ENCODE results near the gene UVSSA.

Gene UVSSA, protein sequence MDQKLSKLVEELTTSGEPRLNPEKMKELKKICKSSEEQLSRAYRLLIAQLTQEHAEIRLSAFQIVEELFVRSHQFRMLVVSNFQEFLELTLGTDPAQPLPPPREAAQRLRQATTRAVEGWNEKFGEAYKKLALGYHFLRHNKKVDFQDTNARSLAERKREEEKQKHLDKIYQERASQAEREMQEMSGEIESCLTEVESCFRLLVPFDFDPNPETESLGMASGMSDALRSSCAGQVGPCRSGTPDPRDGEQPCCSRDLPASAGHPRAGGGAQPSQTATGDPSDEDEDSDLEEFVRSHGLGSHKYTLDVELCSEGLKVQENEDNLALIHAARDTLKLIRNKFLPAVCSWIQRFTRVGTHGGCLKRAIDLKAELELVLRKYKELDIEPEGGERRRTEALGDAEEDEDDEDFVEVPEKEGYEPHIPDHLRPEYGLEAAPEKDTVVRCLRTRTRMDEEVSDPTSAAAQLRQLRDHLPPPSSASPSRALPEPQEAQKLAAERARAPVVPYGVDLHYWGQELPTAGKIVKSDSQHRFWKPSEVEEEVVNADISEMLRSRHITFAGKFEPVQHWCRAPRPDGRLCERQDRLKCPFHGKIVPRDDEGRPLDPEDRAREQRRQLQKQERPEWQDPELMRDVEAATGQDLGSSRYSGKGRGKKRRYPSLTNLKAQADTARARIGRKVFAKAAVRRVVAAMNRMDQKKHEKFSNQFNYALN

GRCh38 chr4:1346781-1347409 is at the start of gene UVSSA:
Gene UVSSA, plus strand, starts transcription at chr4:1347208. Its CDS starts 884 bp downstream, at chr4:1348092.
- peak; percentile 99 for DNase-seq

DNA sequence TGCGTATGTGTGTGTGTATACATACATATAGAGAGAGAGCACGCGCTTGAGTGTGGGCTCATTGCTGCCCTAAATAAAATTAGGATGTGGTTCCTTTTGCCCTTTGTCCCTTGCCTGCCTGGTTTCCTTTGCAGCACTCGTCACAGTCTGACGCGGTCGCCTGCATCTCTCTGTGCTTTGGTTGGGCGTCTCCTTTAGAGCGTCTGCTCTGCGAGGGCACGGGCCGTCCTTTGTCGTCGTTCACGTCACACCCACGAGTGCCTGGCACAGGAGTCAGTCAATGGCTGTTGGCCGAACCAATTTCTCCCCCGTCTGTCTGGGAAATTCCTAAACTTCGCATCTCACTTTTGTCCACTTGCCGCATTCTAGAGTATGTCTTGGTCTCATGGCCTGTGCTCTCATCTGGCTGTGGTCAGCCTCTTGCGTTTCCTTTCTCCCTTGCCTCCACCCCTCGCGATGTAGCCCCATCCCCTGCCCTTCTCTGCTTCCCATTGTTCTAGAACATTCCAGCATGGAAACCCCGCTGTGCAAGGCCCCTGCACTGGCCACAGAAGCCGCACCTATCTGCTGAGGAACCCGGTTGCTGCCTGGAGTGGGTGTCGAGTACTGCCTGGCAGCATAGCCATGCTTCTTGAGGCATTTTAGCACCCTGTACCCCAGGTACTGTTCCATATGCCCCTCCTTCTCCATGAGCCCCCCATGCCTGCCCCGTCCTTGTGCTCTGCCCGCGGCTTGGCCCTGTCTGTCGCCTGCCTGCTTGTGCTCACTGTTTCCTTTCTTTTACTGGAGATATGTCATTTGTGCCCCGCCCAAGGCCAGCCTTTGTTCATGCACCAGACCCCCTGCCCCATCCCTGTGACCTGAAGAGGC is 49.3 kb upstream of the UVSSA start:
- DNase-seq, result no peak

- no peak for DNase-seq
These were observed 48.5 kb upstream of the UVSSA start for GRCh38 chr4:1298461-1298860.

DNA sequence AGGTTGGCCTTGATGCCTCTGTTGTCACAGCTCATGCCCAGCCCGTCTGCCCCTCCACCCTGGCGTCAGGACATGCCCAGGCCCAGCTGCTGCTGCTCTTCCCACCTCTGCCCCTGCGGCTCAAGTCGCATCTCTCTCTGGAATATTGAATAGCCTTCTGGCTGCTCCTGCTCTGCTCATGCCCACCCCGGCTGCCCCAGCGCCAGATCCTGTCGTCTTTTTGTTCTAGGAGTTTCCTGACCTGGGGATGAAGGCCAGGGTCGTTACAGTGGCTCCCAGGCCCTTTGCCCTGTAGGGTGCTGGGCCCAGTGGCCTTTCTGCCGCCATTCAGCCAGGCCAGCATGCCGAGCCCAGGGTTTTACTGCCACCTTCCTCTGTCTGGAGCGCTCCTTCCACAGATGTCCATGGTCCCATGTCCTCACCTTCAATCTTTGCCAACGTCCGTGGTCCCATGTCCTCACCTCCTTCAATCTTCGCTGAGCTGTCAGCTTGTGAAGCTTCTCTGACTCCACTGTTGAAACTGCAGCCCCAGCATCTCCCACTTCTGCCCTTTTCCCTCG is 47.6 kb upstream of the UVSSA start:
- no peak for DNase-seq

- no peak for DNase-seq
These were observed 46.2 kb upstream of the UVSSA start for GRCh38 chr4:1300466-1301455.

DNA sequence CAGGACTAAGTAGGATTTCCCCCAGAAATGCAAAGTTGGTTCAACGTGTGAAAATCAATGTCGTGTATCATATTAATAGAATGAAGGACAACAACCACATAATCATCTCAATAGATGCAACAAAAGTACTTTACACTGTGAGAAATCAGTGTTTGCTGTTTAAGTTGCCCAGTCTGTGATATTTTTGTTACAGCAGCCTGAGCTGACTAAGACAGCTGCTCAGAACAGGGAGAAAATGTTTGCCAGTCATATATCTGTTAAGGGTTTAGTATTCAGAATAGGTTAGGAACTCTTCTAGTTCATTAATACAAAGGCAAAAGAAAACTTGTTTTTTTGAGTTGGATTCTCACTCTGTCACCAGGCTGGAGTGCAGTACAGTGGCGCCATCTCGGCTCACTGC is 44.8 kb upstream of the UVSSA start:
- DNase-seq, result no peak

DNA sequence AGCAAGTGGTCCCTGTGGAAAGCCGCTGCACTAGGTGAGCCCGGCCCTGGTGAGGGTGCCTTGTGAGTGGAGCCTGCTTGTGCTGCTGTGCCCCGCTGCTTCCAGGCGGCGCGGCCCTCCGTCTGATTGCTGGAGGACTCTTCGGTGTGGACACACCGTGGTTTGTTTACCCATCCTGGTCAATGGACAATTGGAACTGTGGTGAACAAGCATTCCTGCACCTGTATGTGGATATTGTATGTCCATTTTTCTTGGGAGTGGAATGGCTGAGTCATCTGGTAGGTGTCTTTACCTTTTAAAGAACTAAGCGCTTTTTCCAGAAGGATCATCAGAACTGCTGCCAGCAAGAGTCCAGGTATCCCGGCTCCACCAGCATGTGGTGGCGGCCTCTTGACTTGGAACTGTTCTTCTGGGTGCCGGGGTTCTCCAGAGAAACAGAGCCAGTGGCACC is 41.7 kb upstream of the UVSSA start:
- DNase-seq, result no peak

DNA sequence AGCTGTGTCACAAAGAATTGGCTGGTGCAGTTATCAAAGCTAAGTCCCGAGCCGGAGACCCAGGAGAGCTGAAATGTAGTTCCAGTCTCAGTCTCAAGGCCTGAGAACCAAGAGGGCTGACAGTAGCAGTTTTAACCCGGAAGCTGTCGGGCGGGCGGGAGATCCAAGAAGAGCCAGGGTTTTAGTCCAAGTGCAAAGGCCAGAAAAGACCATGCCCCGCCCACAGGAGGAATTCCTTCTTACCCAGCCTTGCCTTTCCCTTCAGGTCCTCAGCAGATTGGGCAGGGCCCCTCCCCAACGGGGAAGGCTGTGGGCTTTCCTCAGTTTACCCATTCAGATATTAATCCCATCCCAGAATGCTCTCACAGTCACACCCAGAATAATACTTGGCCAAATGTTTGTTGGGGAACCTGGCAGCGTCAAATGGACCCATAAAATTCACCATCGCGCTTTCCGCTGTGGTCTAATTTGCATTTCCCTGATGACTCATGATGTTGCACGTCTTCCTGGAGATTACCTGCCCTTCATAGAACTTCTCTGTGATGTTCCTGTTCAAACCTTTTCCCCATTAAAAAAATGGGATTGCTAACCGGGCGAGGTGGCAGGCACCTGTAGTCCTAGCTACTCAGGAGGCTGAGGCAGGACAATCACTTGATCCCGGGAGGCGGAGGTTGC is 41.1 kb upstream of the UVSSA start:
- DNase-seq, result no peak

DNA sequence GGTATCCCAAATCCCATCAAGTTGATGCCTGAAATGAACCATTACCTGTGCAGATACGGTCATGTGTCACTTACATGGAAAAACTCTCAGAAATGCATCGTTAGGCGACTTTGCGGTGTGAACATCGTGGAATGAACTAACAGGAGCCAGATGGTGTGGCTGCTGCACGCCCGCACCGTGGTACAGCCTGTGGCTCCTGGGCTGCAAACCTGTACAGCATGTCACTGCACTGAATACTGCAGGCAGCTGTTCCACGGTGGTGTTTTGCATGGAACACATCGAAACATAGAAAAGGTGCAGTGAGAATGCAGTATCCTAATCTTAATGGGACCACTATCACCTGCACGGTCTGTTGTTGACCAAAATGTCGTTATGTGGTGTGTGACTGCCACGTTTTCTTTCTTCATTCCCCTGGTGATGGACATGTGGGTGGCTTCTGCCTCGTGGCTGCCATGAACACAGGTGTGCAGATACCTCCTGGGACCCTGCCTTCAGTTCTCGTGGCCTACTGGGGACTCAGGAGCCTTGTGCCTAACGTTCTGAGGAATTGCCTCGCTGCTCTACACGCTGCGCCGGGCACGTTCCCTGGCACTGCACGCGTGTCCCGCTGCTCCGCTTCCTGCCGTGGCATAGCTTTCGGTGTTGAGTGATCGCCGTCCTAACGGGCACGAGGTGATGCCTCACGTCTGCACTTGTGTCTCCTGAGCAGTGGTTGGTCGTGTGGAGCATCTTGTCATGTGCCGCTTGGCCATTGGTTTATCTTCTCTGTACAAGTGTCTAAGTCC is 38.9 kb upstream of the UVSSA start:
- DNase-seq, result no peak

DNA sequence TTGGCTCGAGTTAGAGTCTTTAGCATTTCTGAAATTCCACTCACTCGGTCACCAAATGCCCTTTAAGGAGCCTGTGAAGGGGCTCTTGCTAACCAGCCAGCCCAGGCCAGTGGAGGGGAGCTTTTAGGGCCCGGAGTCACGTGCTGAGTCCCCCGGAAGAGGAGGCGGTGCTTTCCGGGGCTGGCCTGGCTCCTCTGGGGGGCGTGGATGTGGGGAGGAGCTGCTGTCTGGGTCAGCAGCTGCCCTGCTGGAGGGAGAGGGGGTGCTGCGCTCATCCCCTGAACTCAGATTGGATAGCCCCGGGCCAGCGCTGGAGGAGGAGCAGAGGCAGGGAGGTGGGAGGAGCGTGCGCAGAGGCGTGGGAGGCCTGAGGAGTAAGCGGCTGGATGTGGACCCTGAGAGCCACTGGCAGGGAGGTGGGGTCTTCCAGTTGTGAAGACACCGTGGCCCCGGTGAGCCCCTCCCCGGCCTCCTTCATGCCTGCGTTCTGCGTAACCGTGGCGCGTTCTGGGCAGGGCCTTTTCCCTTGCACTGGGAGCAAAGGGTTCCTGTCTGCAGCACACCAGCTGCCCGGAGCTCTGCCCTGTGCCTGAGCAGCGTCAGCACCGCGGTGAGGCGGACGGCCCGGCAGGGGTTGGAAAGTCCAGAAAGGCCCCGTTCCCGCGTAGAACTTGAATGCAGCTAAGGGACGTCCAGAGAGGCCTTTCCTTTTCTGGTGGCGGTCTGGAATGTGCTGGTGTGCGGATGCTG is 37.6 kb upstream of the UVSSA start:
- no peak for DNase-seq

GRCh38 chr4:1310031-1310795 is 36.8 kb upstream of the UVSSA start:
- no peak for DNase-seq

DNA sequence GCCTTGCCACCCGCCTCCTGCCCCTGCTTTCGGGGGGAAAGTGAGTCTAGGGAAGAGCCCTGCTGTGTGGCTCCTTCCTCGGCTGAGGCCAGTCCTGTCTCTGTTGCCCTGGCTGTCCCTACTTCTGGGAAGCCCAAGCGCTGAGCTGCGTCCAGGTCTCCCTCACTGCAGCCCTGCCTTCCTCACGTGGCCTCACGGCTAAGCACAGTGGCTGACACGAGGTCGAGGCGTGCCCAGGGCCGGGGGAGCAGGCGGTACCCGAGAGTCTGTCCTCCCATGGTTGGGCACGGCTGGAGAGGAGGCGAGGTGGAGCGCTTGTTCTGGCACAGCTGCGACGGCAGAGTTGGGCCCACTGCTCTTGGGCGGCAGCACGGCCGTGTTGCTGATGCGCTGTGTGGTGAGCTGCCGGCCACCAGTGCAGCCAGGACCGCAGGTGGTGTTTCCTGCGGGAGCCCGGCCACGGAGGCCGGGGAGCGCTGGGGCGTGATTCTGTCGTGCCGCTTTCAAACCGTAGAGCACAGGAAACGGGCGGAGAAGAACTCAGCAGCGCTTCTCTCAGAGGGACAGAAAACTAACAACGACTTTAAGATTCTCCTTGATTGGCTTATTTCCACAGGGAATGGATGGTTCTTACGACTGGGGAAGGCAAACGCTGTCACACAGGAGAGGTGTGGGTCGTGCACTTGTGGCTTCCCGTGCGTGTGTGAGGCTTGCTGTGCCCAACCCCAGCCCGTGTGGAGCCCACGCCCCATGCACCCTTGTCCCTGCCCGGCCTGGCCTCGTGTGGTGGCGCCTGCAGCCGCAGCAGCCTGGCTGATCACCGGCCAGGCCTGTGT is 36.0 kb upstream of the UVSSA start:
- DNase-seq, result no peak

GRCh38 chr4:1312821-1313640 is 34.0 kb upstream of the UVSSA start:
- DNase-seq, result no peak

GRCh38 chr4:1315306-1315705 is 31.7 kb upstream of the UVSSA start:
- DNase-seq, result no peak

- DNase-seq, result no peak
These were observed 31.0 kb upstream of the UVSSA start for GRCh38 chr4:1315836-1316536.

Data from NCI-H1092 treated with DMSO at 0.1 percent for 48 hours (cell line).